H1 (cell line): ENCODE results near the gene PRRT2. TPM values are rescaled to one million over a fixed set of nuclear protein-coding genes. Genes with fewer than 3 reads are reported as not detected.

Experiments used
- CTCF ChIA-PET: fragments of 300-600 bp; sonication (Branson Sonifier 250); formaldehyde crosslinking; loops from one replicate; lab custom pipeline; 2021; ENCODE audit not compliant: partially characterized antibody; lab: Charles Lee
- POLR2A ChIA-PET: fragments of 300-600 bp; sonication (Branson Sonifier 250); formaldehyde crosslinking; loops from one replicate; lab custom pipeline; 2021; ENCODE audit warnings: inconsistent platforms; ENCODE audit not compliant: partially characterized antibody; lab: Charles Lee
- DNase-seq, 2 experiments: peaks; one replicate each; pipeline versions ENCODE4 v3.0.0 to v3.0.0-alpha.2; 2010 to 2022; ENCODE audit warnings: low spot score in 2 of 2, low read depth in 1 of 2, mixed read lengths in 1 of 2
- FAIRE-seq: peaks from 2 replicates; lab custom pipeline; 2011; peaks lifted over from hg19 to GRCh38; lab: Jason Lieb, UNC
- H2AFZ ChIP-seq: 2 replicates; pipeline ENCODE4 v1.8.1; 2012; ENCODE audit warnings: low read length, inconsistent platforms
- H2AK5ac ChIP-seq: 2 replicates; pipeline ENCODE4 v1.6.1; 2013; ENCODE audit warnings: low read depth, low read length
- H2BK120ac ChIP-seq: replicated peaks from 2 replicates; pipeline ENCODE3; 2013; ENCODE audit warnings: low read depth, low read length, inconsistent platforms
- H2BK12ac ChIP-seq: 2 replicates; pipeline ENCODE4 v1.6.1; 2013; ENCODE audit warnings: low read depth, low read length
- H2BK15ac ChIP-seq: 2 replicates; pipeline ENCODE4 v1.6.1; 2013; ENCODE audit warnings: low read length
- H2BK20ac ChIP-seq: 2 replicates; pipeline ENCODE4 v1.6.1; 2013; ENCODE audit warnings: low read length
- H2BK5ac ChIP-seq: 2 replicates; pipeline ENCODE4 v1.6.1; 2013; ENCODE audit warnings: low read depth, low read length
- H3K14ac ChIP-seq: 2 replicates; pipeline ENCODE4 v1.6.1; 2013; ENCODE audit warnings: inconsistent platforms; ENCODE audit not compliant: insufficient read length
- H3K18ac ChIP-seq: 2 replicates; pipeline ENCODE4 v1.6.1; 2013; ENCODE audit warnings: low read length; ENCODE audit errors: extremely low read depth
- H3K23ac ChIP-seq: 2 replicates; pipeline ENCODE4 v1.6.1; 2013; ENCODE audit warnings: inconsistent platforms; ENCODE audit not compliant: insufficient read length
- H3K23me2 ChIP-seq: 2 replicates; pipeline ENCODE4 v1.6.1; 2013; ENCODE audit warnings: low read depth, low read length
- H3K27ac ChIP-seq: 2 replicates; pipeline ENCODE4 v1.6.1; 2011; ENCODE audit warnings: low read depth, low read length, inconsistent platforms
- H3K27me3 ChIP-seq, 4 experiments: replicated peaks in 1 of 4; 1 replicate in 1 of 4; 2 replicates in 3 of 4; pipeline versions ENCODE4 v1.6.1 to v1.8.1; 2011 to 2013; ENCODE audit warnings: low read length in 3 of 4, mild to moderate bottlenecking in 3 of 4, inconsistent platforms in 2 of 4, mixed read lengths in 2 of 4, moderate library complexity in 1 of 4; ENCODE audit not compliant: control insufficient read depth in 3 of 4, insufficient read depth in 3 of 4; ENCODE audit errors: extremely low read depth in 1 of 4
- H3K36me3 ChIP-seq, 4 experiments: 2 replicates each; pipeline versions ENCODE4 v1.6.1 to v1.8.1; 2011 to 2013; ENCODE audit warnings: mild to moderate bottlenecking in 4 of 4, low read length in 3 of 4, moderate library complexity in 2 of 4, control low read depth in 1 of 4, inconsistent platforms in 1 of 4; ENCODE audit not compliant: insufficient read depth in 4 of 4, control insufficient read depth in 2 of 4
- H3K4ac ChIP-seq: replicated peaks from 2 replicates; pipeline ENCODE3; 2013; ENCODE audit warnings: low read length, low read depth, mixed read lengths, inconsistent platforms; ENCODE audit not compliant: insufficient read length
- H3K4me1 ChIP-seq, 4 experiments: replicated peaks in 1 of 4; 1 replicate in 1 of 4; 2 replicates in 3 of 4; pipeline versions ENCODE4 v1.6.1 to v1.8.1; 2011 to 2013; ENCODE audit warnings: low read length in 3 of 4, inconsistent platforms in 2 of 4, mixed read lengths in 1 of 4; ENCODE audit not compliant: insufficient read depth in 4 of 4, control insufficient read depth in 3 of 4
- H3K4me2 ChIP-seq, 2 experiments: 2 replicates each; pipeline versions ENCODE4 v1.6.1 to v1.8.1; 2011 to 2013; ENCODE audit warnings: low read depth in 2 of 2, low read length in 2 of 2, control low read depth in 1 of 2, inconsistent platforms in 1 of 2, mild to moderate bottlenecking in 1 of 2; ENCODE audit not compliant: insufficient read depth in 1 of 2
- H3K4me3 ChIP-seq, 4 experiments: fragments of 200-600, 300-600 bp in 1 of 4; sonication (generic), shearing (Covaris generic), sonication (Bioruptor Twin) in 1 of 4; 2 replicates each; pipeline versions ENCODE4 v1.5.1 to v1.8.1; 2011 to 2016; ENCODE audit warnings: low read length in 4 of 4, low read depth in 3 of 4, control low read depth in 2 of 4, inconsistent platforms in 2 of 4, mild to moderate bottlenecking in 2 of 4, mixed read lengths in 1 of 4, moderate library complexity in 1 of 4; ENCODE audit not compliant: insufficient read depth in 2 of 4; ENCODE audit errors: extremely low read depth in 1 of 4
- H3K56ac ChIP-seq: replicated peaks from 2 replicates; pipeline ENCODE3; 2013; ENCODE audit warnings: low read depth, mild to moderate bottlenecking, mixed read lengths, low read length, inconsistent platforms; ENCODE audit not compliant: insufficient read length
- H3K79me1 ChIP-seq: 2 replicates; pipeline ENCODE4 v1.6.1; 2013; ENCODE audit warnings: low read depth, low read length, control low read depth
- H3K79me2 ChIP-seq, 2 experiments: 2 replicates each; pipeline versions ENCODE4 v1.6.1 to v1.8.1; 2012 to 2013; ENCODE audit warnings: low read length in 2 of 2, mild to moderate bottlenecking in 2 of 2, inconsistent platforms in 1 of 2; ENCODE audit not compliant: insufficient read depth in 2 of 2, control insufficient read depth in 1 of 2
- H3K9ac ChIP-seq, 4 experiments: replicated peaks in 1 of 4; 1 replicate in 1 of 4; 2 replicates in 3 of 4; pipeline versions ENCODE4 v1.6.1 to v1.8.1; 2011 to 2013; ENCODE audit warnings: low read depth in 3 of 4, low read length in 3 of 4, control low read depth in 2 of 4, mild to moderate bottlenecking in 2 of 4, moderate library complexity in 2 of 4, inconsistent platforms in 1 of 4; ENCODE audit errors: extremely low read depth in 1 of 4
- H3K9me3 ChIP-seq, 2 experiments: 2 replicates each; pipeline versions ENCODE4 v1.6.1 to v1.8.1; 2012 to 2013; ENCODE audit warnings: mild to moderate bottlenecking in 2 of 2, moderate library complexity in 2 of 2, control low read depth in 1 of 2, inconsistent platforms in 1 of 2, low read depth in 1 of 2, low read length in 1 of 2, mixed read lengths in 1 of 2; ENCODE audit not compliant: insufficient read depth in 2 of 2
- H4K20me1 ChIP-seq, 2 experiments: replicated peaks in 1 of 2; 2 replicates each; pipeline versions ENCODE3 to v1.8.1; 2011 to 2013; ENCODE audit warnings: inconsistent platforms in 2 of 2, low read length in 2 of 2, mild to moderate bottlenecking in 1 of 2; ENCODE audit not compliant: insufficient read depth in 2 of 2, control insufficient read depth in 1 of 2
- H4K5ac ChIP-seq: 2 replicates; pipeline ENCODE4 v1.6.1; 2013; ENCODE audit warnings: low read length, low read depth, mixed read lengths, inconsistent platforms; ENCODE audit not compliant: insufficient read length
- H4K8ac ChIP-seq: 2 replicates; pipeline ENCODE4 v1.8.0; 2013; ENCODE audit warnings: mild to moderate bottlenecking, moderate library complexity, low read length, inconsistent platforms; ENCODE audit not compliant: insufficient read depth; ENCODE audit errors: extremely low read depth
- H4K91ac ChIP-seq: replicated peaks from 2 replicates; pipeline ENCODE3; 2013; ENCODE audit warnings: low read length, mixed read lengths, inconsistent platforms; ENCODE audit not compliant: insufficient read length
- SIN3A ChIP-seq, 2 experiments: IDR thresholded peaks in 1 of 2; conservative IDR thresholded peaks in 1 of 2; 2 replicates each; pipeline ENCODE4 v1.6.1; 2011 to 2012; ENCODE audit warnings: low read length in 2 of 2, improper control_type of control experiment in 1 of 2, low read depth in 1 of 2, mild to moderate bottlenecking in 1 of 2
- SUZ12 ChIP-seq: fragments of 200-600 bp; sonication (generic); IDR thresholded peaks from 2 replicates; pipeline ENCODE4 v1.6.1; 2012; ENCODE audit warnings: mild to moderate bottlenecking, inconsistent platforms, low read length, moderate library complexity, mixed read lengths
- WGBS, 2 experiments: shearing (Covaris generic) in 1 of 2; methylation state at CpG; one replicate each; pipeline versions ENCODE4 v1.1.6 to v1.1.7; 2013 to 2015; ENCODE audit warnings: low lambda C conversion rate in 2 of 2, mixed read lengths in 2 of 2, inconsistent platforms in 1 of 2, low coverage in 1 of 2, missing lambda C conversion rate in 1 of 2; ENCODE audit not compliant: insufficient replicate concordance in 2 of 2, insufficient coverage in 1 of 2, insufficient read length in 1 of 2; ENCODE audit errors: extremely low coverage in 1 of 2, missing lambda C conversion rate in 1 of 2; 5-methylcytosine and 5-hydroxymethylcytosine counted together
- polyA plus RNA-seq, 7 experiments: library from polyadenylated mRNA; depleted of rRNA in 3 of 7; stranded (reverse) in 5 of 7; unstranded in 2 of 7; fragments of >200 nt in 5 of 7; fragments of 200-250 nt in 2 of 7; gene quantifications; 1 replicate in 5 of 7; 2 replicates in 1 of 7; 4 replicates in 1 of 7; pipeline versions ENCODE4 v1.2.1 to v1.2.3, GENCODE V29; 2011 to 2013; ENCODE audit warnings: missing spikeins in 2 of 7, mixed read lengths in 2 of 7
- total RNA-seq: library from RNA; stranded (reverse); fragmentation: NEBNext Ultra II Directional; extraction: Animal tissue kit (Norgen Biotek cat#: 25700); gene quantifications from 2 replicates; pipeline ENCODE4 v1.2.1, GENCODE V29; 2021

Gene PRRT2
- total and polyA plus RNA-seq, 2 of the 8 experiments (the other 6 are each of a cell fraction or from before 2014, with no cell fraction given): 12.8 to 32.6 TPM

- H2AK5ac ChIP-seq: no peak overlapping the region
- TF ChIP-seq SIN3A (conservative IDR thresholded peaks at IDR 0.05 in 1 of 2, IDR thresholded peaks at IDR 0.05 in 1 of 2; ENCODE audit: low read depth in 1 of 2, low read length in 2 of 2): no peak
- no peak for TF ChIP-seq SUZ12
- TF ChIP-seq, all 59 proteins: peak for 0
- no peak overlapping the region for H3K4ac ChIP-seq
- H4K5ac ChIP-seq: no peak overlapping the region
- H2BK120ac ChIP-seq: no peak overlapping the region
- DNase-seq: no peak
- no peak overlapping the region for H3K4me3 ChIP-seq
- no peak overlapping the region for H2BK12ac ChIP-seq
- no peak overlapping the region for H3K14ac ChIP-seq
- no peaks in the 10 kb centered on the region for H3K27me3 ChIP-seq
- no peak overlapping the region for H2BK5ac ChIP-seq
- no peak overlapping the region for H3K56ac ChIP-seq
- CTCF ChIA-PET: interaction anchor here (1.1 kb wide), 1 partner anchor 85 kb away, joined by 5 read pairs; no protein-coding TSS in a partner anchor
- H2BK15ac ChIP-seq: no peak overlapping the region
- no peak overlapping the region for H2BK20ac ChIP-seq
- H3K18ac ChIP-seq: no peak overlapping the region
- no peaks in the 10 kb centered on the region for H3K4me1 ChIP-seq
- no peaks in the 10 kb centered on the region for H3K9me3 ChIP-seq
- no peak overlapping the region for H3K27ac ChIP-seq
- no peak overlapping the region for H2AFZ ChIP-seq
- H3K36me3 ChIP-seq: no peaks in the 10 kb centered on the region
- H4K20me1 ChIP-seq: no peaks in the 10 kb centered on the region
- H3K23me2 ChIP-seq: no peaks in the 10 kb centered on the region
- no peak overlapping the region for H3K4me2 ChIP-seq
- H3K9ac ChIP-seq: no peak overlapping the region
- no peak overlapping the region for H4K8ac ChIP-seq
- POLR2A ChIA-PET: no interaction called here
- FAIRE-seq: no peak
- H3K79me1 ChIP-seq: no peaks in the 10 kb centered on the region
- H3K23ac ChIP-seq: no peak overlapping the region
- no peaks in the 10 kb centered on the region for H3K79me2 ChIP-seq
- no peak overlapping the region for H4K91ac ChIP-seq
- WGBS, 2 experiments: 95% methylated on average over 6 of the region's 6 CpGs; no CpG with 5 or more reads in 1 of the 2 experiments
Observed at GRCh38 chr16:29763326-29763725, 48.7 kb upstream of the PRRT2 start.
